ENCODE data around the gene GLDC. TPM values are rescaled to one million over a fixed set of nuclear protein-coding genes. Genes with fewer than 3 reads are reported as not detected.

The GLDC gene
- total RNA-seq, 2 experiments from 2014 or later, result 5.8 to 6.3 TPM

GRCh38 chr9:6484210-6484609, 161.3 kb downstream of the GLDC start:
- Mint-ChIP-seq H3K4me3 (no peak overlapping the region), H3K9me3 (ENCODE audit: low read depth) (no peaks in the 10 kb centered on the region), H3K36me3 (peaks cover 37% of the 10 kb centered on the region), H3K27ac (no peak overlapping the region), H3K4me1 (no peaks in the 10 kb centered on the region), H3K27me3 (no peaks in the 10 kb centered on the region)
- CTCF ChIA-PET, result no interaction called here
- ATAC-seq (no peak), DNase-seq (no peak)

Other genes with a start within 250 kb of the GLDC start
- gene UHRF2, start 232.5 kb downstream of the GLDC start, total RNA-seq, result 10 to 100 TPM; 68.0 to 86.4 TPM
- 10 to 100 TPM; 31.5 to 57.8 TPM for gene KDM4C, start 112.2 kb upstream of the GLDC start, total RNA-seq

Measured in activated CD8-positive, alpha-beta memory T cell treated with anti-CD3 and anti-CD28 coated beads, Interleukin-2, amount 10 ng/mL, durations not matched to agents 7 days and 5 days (primary cell).